Measurements from ENCODE around the gene PACSIN1. TPM values are rescaled to one million over a fixed set of nuclear protein-coding genes. Genes with fewer than 3 reads are reported as not detected.

Gene PACSIN1
- total RNA-seq, 4 donors from 2014 or later = not detected

DNA sequence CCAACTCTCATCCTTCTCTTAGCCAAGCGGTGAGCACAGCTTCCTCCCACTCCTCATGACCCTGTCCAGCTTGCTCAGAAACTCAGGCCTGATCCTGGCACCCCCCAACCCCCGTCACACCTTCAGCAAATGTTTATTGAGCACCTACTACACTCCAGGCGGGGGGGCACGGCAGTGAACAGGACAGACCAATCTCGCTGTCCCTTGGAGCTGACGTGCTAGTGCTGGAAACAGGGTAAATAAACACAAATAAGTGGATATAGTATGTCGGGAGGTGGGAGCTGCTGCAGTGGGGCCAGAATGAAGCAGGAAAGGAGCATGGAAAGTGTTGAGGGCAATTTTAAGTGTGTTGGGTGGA, 97.6 kb downstream of the PACSIN1 start:
- no peaks in the 10 kb centered on the region for H3K4me1 ChIP-seq
- intact Hi-C loops (cut with DNase I) = no loop called here
- no peak overlapping the region for H3K27ac ChIP-seq
- H3K36me3 ChIP-seq = no peaks in the 10 kb centered on the region
- no peak for TF ChIP-seq POLR2A (IDR thresholded peaks at IDR 0.05)
- TF ChIP-seq, protein P1, sequence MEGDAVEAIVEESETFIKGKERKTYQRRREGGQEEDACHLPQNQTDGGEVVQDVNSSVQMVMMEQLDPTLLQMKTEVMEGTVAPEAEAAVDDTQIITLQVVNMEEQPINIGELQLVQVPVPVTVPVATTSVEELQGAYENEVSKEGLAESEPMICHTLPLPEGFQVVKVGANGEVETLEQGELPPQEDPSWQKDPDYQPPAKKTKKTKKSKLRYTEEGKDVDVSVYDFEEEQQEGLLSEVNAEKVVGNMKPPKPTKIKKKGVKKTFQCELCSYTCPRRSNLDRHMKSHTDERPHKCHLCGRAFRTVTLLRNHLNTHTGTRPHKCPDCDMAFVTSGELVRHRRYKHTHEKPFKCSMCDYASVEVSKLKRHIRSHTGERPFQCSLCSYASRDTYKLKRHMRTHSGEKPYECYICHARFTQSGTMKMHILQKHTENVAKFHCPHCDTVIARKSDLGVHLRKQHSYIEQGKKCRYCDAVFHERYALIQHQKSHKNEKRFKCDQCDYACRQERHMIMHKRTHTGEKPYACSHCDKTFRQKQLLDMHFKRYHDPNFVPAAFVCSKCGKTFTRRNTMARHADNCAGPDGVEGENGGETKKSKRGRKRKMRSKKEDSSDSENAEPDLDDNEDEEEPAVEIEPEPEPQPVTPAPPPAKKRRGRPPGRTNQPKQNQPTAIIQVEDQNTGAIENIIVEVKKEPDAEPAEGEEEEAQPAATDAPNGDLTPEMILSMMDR (IDR thresholded peaks at IDR 0.05) = no peak
- no peak for DNase-seq
- H3K9me3 ChIP-seq = peaks cover 0 to 2% (median 1%) of the 10 kb centered on the region in 3 donors
- peaks cover 0 to 45% (median 0%) of the 10 kb centered on the region in 4 donors for H3K27me3 ChIP-seq
- 57 to 62% methylated on average over 7 of the region's 7 CpGs for WGBS, 2 donors
- H3K4me3 ChIP-seq = no peak overlapping the region

DNA sequence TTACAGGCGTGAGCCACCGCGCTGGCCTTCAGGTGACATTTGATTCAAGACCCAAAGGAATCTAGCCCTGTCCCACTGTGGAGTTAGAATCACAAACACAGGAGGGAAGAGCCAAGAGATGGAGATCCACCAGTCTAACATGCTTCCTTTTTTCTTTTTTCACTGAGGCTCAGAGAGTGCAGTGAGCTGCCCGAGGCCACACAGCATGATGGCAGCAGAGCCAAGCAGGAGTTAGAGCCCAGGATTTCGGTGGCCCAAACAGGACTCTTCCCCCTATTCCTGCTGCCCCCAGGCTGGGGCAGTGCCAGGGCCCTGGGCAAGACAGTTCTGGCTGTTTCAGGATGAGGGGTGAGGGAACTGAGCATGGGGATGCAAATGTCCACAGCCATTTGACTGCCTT, 98.3 kb downstream of the PACSIN1 start:
- H3K36me3 ChIP-seq = no peaks in the 10 kb centered on the region

DNA sequence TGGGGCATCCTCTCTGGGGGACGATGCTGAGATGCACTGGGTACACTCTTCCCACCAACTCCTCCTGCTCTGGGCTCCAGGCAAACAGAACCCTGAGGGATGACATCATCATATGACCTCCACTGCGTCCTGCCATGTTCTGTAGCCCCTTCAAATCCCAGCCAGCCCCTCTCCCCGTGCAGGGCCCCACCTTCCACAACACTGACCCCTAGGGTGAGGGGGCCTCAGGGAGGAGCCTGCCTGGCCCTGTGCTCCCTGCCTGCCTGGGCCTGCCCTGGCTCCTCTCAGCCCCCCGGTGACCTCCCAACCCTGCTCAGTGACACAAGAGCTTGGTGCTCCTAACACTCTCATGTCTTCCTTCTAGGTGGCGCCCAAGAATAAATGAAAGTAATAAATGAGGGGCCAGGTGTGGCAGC, 99.9 kb downstream of the PACSIN1 start:
- Histone ChIP-seq H3K27ac (no peak overlapping the region), H3K9me3 (no peaks in the 10 kb centered on the region), H3K4me3 (no peak overlapping the region), H3K4me1 (no peaks in the 10 kb centered on the region), H3K27me3 (peaks cover 0 to 68% (median 0%) of the 10 kb centered on the region in 4 donors), H3K36me3 (no peaks in the 10 kb centered on the region)
- no peak for DNase-seq
- TF ChIP-seq, protein P1 (IDR thresholded peaks at IDR 0.05) = no peak
- TF ChIP-seq POLR2A (IDR thresholded peaks at IDR 0.05) = no peak
- intact Hi-C loops (cut with DNase I) = no loop called here
- 72 to 75% methylated on average over 2 of the region's 5 CpGs for WGBS, 2 donors

More for the DNA sequence above, 98.3 kb downstream of the PACSIN1 start:
- H3K4me1 ChIP-seq = no peaks in the 10 kb centered on the region
- H3K9me3 ChIP-seq = no peaks in the 10 kb centered on the region
- peaks cover 0 to 52% (median 0%) of the 10 kb centered on the region in 4 donors for H3K27me3 ChIP-seq
- WGBS, 2 donors = 86 to 93% methylated on average over 3 to 5 of the region's 5 CpGs
- DNase-seq = no peak
- intact Hi-C loops (cut with DNase I) = no loop called here
- no peak overlapping the region for H3K27ac ChIP-seq
- TF ChIP-seq, protein P1 (IDR thresholded peaks at IDR 0.05) = no peak
- no peak for TF ChIP-seq POLR2A (IDR thresholded peaks at IDR 0.05)
- H3K4me3 ChIP-seq = no peak overlapping the region

DNA sequence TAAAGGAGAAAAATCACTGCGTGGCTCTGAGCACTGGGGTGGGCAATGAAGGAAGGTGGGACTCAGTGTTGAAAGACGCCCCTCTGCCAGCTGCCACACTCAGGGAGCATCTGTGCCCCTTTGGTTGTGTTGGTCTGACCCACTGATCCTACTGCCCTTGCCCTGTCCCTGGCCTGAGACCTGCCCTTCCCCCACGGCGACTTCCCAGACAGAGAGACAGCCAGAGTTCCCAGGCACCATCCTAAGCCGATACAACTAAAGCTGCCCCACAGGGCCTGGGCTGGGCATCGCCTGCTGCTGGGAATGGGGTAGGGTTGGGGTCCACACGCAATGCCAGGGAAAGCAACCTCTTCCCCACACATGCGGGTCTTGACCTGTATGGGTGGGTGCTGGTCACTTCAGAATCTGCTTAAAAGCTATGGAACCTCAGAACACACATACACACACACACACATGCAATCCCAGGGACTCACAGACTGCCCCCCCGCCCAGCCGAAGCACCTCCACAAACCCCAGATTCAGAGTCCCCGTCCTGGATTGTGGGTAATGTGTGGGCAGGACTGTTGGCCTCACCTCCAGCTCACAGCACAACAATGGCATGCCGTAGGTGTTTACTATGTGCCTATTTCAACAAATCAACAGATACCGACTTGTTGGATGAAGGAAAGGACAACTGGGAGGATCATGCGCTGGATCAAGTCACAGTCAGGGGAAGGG, 101.1 kb downstream of the PACSIN1 start:
- Histone ChIP-seq H3K4me1 (no peaks in the 10 kb centered on the region), H3K27ac (no peak overlapping the region), H3K9me3 (no peaks in the 10 kb centered on the region), H3K36me3 (no peaks in the 10 kb centered on the region), H3K27me3 (peaks cover 0 to 73% (median 0%) of the 10 kb centered on the region in 4 donors), H3K4me3 (no peak overlapping the region)
- intact Hi-C loops (cut with DNase I) = no loop called here
- no peak for DNase-seq
- WGBS, 2 donors = 61 to 68% methylated on average over 8 to 9 of the region's 14 CpGs
- TF ChIP-seq, protein P1 (IDR thresholded peaks at IDR 0.05) = no peak
- no peak for TF ChIP-seq POLR2A (IDR thresholded peaks at IDR 0.05)

DNA sequence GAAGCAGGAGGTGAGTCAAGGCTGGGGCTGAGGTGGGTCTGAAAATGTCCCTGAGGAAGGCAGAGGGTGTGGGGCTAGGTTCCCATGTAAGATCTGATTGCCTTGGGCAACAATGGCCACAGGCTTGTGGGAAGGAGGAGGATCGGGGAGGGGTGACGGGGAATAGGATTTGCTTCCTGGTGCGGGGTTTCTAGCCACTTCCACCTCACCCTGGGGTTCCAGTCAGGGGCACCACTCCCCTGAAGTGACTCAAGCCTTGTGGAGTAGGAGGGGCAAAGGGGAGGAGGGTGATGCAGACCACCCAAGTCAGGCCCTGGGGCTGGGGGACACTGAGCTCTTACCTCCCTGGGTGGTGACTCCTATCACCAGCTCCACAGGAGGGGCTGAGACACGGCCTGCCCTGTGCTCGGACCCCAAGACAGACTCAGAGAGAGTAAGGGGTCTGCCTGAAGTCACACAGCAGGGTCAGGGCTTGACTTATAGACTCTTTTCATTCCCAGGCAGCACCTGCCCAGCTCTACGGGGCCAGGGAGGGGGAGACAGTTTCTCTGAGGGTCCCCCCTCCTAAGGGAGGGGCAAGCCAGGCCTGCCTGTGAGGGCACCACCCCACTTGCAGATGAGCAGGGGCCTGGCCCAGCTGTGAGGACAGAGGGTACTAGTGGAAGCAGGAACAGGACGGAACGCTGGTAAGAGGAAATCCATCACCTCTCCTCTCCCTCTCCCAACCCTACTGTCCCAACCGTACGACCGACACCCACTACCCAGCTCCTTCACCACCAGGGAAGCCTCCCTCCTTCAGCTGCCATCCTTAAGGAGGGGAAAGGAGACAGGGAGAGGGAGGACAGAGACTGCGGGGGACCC, 102.7 kb downstream of the PACSIN1 start:
- Histone ChIP-seq H3K9me3 (no peaks in the 10 kb centered on the region), H3K36me3 (no peaks in the 10 kb centered on the region), H3K27me3 (peaks cover 0 to 69% (median 0%) of the 10 kb centered on the region in 4 donors), H3K4me1 (no peaks in the 10 kb centered on the region), H3K4me3 (no peak overlapping the region), H3K27ac (no peak overlapping the region)
- 50 to 69% methylated on average over 6 to 8 of the region's 12 CpGs for WGBS, 2 donors
- DNase-seq = no peak
- no peak for TF ChIP-seq POLR2A (IDR thresholded peaks at IDR 0.05)
- TF ChIP-seq, protein P1 (IDR thresholded peaks at IDR 0.05) = no peak
- intact Hi-C loops (cut with DNase I) = no loop called here
